Common myeloid progenitor, CD34-positive (primary cell): ENCODE results near the gene KERA.

ENCODE experiments used
- CTCF ChIA-PET: fragments of 350-600 bp; sonication (Branson Sonifier 250); formaldehyde crosslinking; loops from one replicate; lab custom pipeline; 2021; ENCODE audit warnings: antibody characterized with exemption; lab: Charles Lee
- POLR2A ChIA-PET: fragments of 350-600 bp; sonication (Branson Sonifier 250); formaldehyde crosslinking; loops from one replicate; lab custom pipeline; 2021; ENCODE audit warnings: antibody characterized with exemption; lab: Charles Lee
- DNase-seq, 3 donors: peaks; one replicate each; pipeline versions ENCODE4 v3.0.0 to v3.0.0-alpha.2; 2013
- H3K27ac ChIP-seq, 2 experiments: 1 replicate in 1 of 2; 2 replicates in 1 of 2; pipeline ENCODE4 v1.7.0; 2013; ENCODE audit warnings: inconsistent platforms in 2 of 2, low read length in 2 of 2, mild to moderate bottlenecking in 2 of 2, low read depth in 1 of 2, moderate library complexity in 1 of 2; ENCODE audit not compliant: severe bottlenecking in 2 of 2, insufficient read depth in 1 of 2, poor library complexity in 1 of 2
- H3K27me3 ChIP-seq, 5 experiments: replicated peaks in 2 of 5; 1 replicate in 3 of 5; 2 replicates in 2 of 5; pipeline versions ENCODE4 v1.6.1 to v1.7.0; 2013; ENCODE audit warnings: low read length in 4 of 5, mild to moderate bottlenecking in 2 of 5, moderate library complexity in 2 of 5, inconsistent platforms in 1 of 5; ENCODE audit not compliant: insufficient read depth in 5 of 5, control insufficient read depth in 4 of 5
- H3K36me3 ChIP-seq, 4 experiments: 1 replicate in 2 of 4; 2 replicates in 2 of 4; pipeline versions ENCODE4 v1.6.1 to v1.7.0; 2013; ENCODE audit warnings: low read length in 3 of 4, control low read depth in 1 of 4, mild to moderate bottlenecking in 1 of 4; ENCODE audit not compliant: control insufficient read depth in 4 of 4, insufficient read depth in 4 of 4
- H3K4me1 ChIP-seq, 4 experiments: 1 replicate in 3 of 4; 2 replicates in 1 of 4; pipeline versions ENCODE4 v1.6.1 to v1.7.1; 2013; ENCODE audit warnings: low read length in 3 of 4, mild to moderate bottlenecking in 3 of 4, control low read depth in 1 of 4, inconsistent platforms in 1 of 4, moderate library complexity in 1 of 4; ENCODE audit not compliant: control insufficient read depth in 4 of 4, insufficient read depth in 4 of 4; ENCODE audit errors: control extremely low read depth in 1 of 4
- H3K4me3 ChIP-seq, 7 experiments: 1 replicate in 4 of 7; 2 replicates in 3 of 7; pipeline versions ENCODE4 v1.5.1 to v1.7.0; 2013; ENCODE audit warnings: mild to moderate bottlenecking in 7 of 7, low read length in 6 of 7, moderate library complexity in 6 of 7, inconsistent platforms in 2 of 7, low read depth in 2 of 7, control low read depth in 1 of 7; ENCODE audit not compliant: insufficient read depth in 4 of 7, control insufficient read depth in 1 of 7; ENCODE audit errors: extremely low read depth in 1 of 7
- H3K9me3 ChIP-seq, 5 experiments: 1 replicate in 4 of 5; 2 replicates in 1 of 5; pipeline versions ENCODE4 v1.6.1 to v1.7.1; 2013; ENCODE audit warnings: low read length in 4 of 5, mild to moderate bottlenecking in 2 of 5, inconsistent platforms in 1 of 5, low read depth in 1 of 5, moderate library complexity in 1 of 5; ENCODE audit not compliant: control insufficient read depth in 4 of 5, insufficient read depth in 2 of 5; ENCODE audit errors: control extremely low read depth in 1 of 5
- WGBS: methylation state at CpG from one replicate; pipeline ENCODE4 v1.1.5; 2013; ENCODE audit not compliant: insufficient coverage; 5-methylcytosine and 5-hydroxymethylcytosine counted together

KERA gene

DNA sequence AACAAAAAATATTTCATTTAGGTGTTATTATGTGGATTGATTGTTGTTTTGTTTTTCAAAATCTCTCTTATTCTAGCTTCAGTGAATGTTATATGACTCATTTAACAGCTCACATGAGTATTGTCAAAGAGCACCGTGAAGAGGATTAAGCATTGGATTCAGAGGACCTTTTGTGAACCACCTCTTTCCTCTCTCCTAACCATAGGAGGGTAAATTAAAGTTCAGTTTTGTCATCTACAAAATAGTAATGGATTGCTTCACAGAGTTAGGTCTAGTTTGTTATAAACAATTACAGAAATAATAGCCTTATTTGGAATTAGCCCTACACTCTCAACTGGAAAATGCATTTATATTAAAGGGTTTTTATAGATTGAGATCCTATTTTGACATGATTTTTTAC lies 962 bp upstream of the KERA start:
- Histone ChIP-seq H3K4me1 (no peaks in the 10 kb centered on the region), H3K9me3 (peaks cover 0 to 1% (median 0%) of the 10 kb centered on the region in 5 experiments), H3K36me3 (no peaks in the 10 kb centered on the region), H3K27ac (no peak overlapping the region), H3K4me3 (no peak overlapping the region), H3K27me3 (no peaks in the 10 kb centered on the region)
- no CpG with 5 or more reads among the region's 1 CpG for WGBS
- no peak for DNase-seq
- POLR2A ChIA-PET: no interaction called here
- CTCF ChIA-PET: no interaction called here

DNA sequence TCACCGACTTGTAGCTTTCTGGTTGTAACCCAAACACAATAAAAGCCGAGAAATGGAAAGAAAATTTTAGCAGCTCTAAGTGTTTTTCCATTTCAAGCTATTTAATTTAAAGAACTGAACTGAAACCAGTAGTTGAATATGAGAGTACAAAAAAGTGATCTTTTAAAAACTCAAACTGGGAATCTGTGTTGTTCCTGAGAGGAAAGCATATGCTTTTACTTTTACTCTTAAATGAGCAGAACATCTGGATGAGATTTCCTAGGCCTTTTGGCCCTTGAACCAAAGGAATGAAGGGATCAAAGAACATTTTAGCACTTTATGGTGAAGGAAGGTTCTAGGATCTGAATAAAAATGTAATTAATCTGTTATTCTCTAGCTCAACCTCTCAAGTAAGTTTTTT lies 1.3 kb downstream of the KERA start:
- no peak for DNase-seq
- Histone ChIP-seq H3K27me3 (no peaks in the 10 kb centered on the region), H3K4me1 (no peaks in the 10 kb centered on the region), H3K36me3 (no peaks in the 10 kb centered on the region), H3K4me3 (no peak overlapping the region), H3K9me3 (no peaks in the 10 kb centered on the region), H3K27ac (no peak overlapping the region)
- no CpG with 5 or more reads among the region's 2 CpGs for WGBS
- POLR2A ChIA-PET: no interaction called here
- CTCF ChIA-PET: no interaction called here

DNA sequence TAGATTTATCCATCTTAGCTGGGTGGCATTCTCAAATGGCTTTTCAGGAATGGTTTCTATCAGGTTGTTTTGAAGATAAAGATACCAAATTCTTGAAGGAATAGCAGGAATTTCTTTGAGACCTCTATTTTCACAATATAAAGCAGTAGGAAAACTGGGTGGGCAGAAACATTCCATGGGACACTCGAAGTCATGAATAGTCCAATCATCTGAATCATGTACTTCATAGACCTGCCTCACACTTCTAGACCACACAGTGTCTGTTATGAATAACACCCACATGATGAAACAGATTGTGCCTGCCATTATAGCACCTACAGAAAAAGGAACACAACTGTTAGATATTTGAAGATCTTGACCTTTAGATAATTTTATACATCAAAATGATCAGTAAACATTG lies 1.8 kb downstream of the KERA start:
- Histone ChIP-seq H3K27me3 (no peaks in the 10 kb centered on the region), H3K9me3 (no peaks in the 10 kb centered on the region), H3K4me3 (no peak overlapping the region), H3K27ac (no peak overlapping the region), H3K4me1 (no peaks in the 10 kb centered on the region), H3K36me3 (no peaks in the 10 kb centered on the region)
- CTCF ChIA-PET: no interaction called here
- DNase-seq: no peak
- POLR2A ChIA-PET: no interaction called here
- WGBS: 71% methylated on average over 1 of the region's 1 CpG

DNA sequence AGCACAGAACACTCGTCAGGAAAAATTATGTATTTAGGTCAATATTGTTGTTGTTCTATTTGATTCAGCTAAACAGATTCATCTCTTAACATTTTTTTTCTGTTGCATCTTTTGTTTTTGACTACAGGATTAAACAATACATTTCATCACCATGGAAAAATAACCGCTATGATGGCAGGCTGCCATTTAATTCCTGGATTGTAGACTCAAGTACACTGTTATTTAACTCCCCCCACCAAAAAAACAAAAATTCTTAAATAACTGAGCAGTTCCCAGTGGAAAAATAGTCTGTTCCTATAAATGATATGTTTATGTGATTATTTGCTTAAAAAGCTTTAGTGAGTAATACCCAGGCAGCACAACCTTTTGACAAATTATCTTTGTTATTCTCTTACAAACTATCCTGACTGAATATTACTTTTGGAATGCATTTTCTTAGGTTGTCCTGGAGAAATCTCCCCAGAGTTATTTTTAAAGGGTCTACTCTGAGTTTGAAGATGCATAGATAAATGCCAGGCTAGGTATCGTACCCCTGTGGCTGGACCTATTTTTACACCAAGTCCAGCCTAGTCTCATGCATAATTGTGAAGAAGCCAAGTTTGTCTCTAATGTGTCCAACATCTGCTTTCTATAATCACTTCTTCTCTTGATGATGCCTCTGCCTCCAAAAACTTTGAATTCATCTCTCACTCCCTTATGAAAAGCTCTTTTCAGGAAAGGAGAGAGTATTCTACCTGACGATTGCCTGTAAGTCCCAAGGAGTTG lies 3.7 kb downstream of the KERA start:
- Histone ChIP-seq H3K9me3 (no peaks in the 10 kb centered on the region), H3K27me3 (no peaks in the 10 kb centered on the region), H3K4me3 (no peak overlapping the region), H3K4me1 (no peaks in the 10 kb centered on the region), H3K27ac (no peak overlapping the region), H3K36me3 (no peaks in the 10 kb centered on the region)
- POLR2A ChIA-PET: no interaction called here
- 100% methylated on average over 2 of the region's 4 CpGs for WGBS
- CTCF ChIA-PET: no interaction called here
- peak; percentile 46 to 76 (median 66) for DNase-seq

GRCh38 chr12:91052026-91052425 lies 5.8 kb downstream of the KERA start:
- no peak overlapping the region for H3K27ac ChIP-seq
- no peaks in the 10 kb centered on the region for H3K4me1 ChIP-seq
- H3K4me3 ChIP-seq: no peak overlapping the region
- ChIA-PET POLR2A (no interaction called here), CTCF (no interaction called here)
- no peaks in the 10 kb centered on the region for H3K27me3 ChIP-seq
- no peaks in the 10 kb centered on the region for H3K9me3 ChIP-seq
- DNase-seq: no peak
- H3K36me3 ChIP-seq: no peaks in the 10 kb centered on the region

DNA sequence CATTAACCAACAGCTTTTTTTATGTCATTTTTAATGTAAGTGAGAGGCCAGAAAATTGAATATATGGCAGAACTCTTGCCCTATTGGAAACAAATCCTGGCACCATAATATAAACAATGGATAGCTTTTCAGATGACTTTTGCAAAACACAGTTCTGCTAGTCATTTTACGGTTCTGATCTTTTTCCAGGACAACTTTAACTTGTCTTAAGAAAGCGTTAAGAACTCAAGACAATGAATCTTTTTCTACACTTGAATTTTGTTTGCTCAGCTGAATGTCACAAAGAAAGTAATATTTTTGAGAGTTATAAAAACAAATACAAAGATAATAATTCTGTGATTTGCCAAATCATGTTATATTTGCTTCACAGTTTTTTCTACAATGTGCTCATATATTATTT lies 13.2 kb downstream of the KERA start:
- no peaks in the 10 kb centered on the region for H3K27me3 ChIP-seq
- no peaks in the 10 kb centered on the region for H3K36me3 ChIP-seq
- H3K27ac ChIP-seq: no peak overlapping the region
- POLR2A ChIA-PET: no interaction called here
- CTCF ChIA-PET: no interaction called here
- 100% methylated on average over 1 of the region's 2 CpGs for WGBS
- H3K9me3 ChIP-seq: no peaks in the 10 kb centered on the region
- DNase-seq: no peak
- no peaks in the 10 kb centered on the region for H3K4me1 ChIP-seq
- no peak overlapping the region for H3K4me3 ChIP-seq

DNA sequence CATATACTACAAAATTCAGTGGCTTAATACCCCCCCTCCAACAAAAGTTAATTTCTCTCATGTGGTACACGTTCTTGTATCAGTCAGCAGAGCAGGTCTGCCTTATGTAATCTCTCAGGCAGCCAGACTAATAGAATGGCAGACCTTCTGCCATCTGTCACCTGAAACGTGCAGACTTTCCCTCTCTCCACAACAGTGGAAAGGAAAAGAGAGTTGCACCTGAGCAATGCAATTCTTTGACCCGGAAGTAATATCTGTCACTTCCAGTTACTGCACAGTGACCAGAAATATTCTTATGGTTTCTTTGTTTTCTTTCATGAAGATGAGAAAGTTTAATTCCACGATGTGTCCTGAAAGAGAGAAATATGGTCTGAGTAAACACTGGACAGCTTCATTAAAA lies 14.4 kb downstream of the KERA start:
- Histone ChIP-seq H3K27ac (no peak overlapping the region), H3K4me1 (no peaks in the 10 kb centered on the region), H3K27me3 (no peaks in the 10 kb centered on the region), H3K4me3 (no peak overlapping the region), H3K9me3 (no peaks in the 10 kb centered on the region), H3K36me3 (no peaks in the 10 kb centered on the region)
- CTCF ChIA-PET: no interaction called here
- 90% methylated on average over 2 of the region's 4 CpGs for WGBS
- DNase-seq: no peak
- POLR2A ChIA-PET: no interaction called here
